HCT116 (cell line): Measurements from ENCODE around the gene DYNC2I2. TPM values are rescaled to one million over a fixed set of nuclear protein-coding genes. Genes with fewer than 3 reads are reported as not detected.

Experiments used
- ATAC-seq: fragments of 200-7000 bp; cut with Tn5 transposase; 2 replicates; pipeline ENCODE4 v1.9.1; 2020; ENCODE audit warnings: mild to moderate bottlenecking, moderate library complexity
- BruUV-seq: library from RNA; stranded (reverse); fragments of 400-500 nt; replicated peaks from 2 replicates; lab custom pipeline; 2021; lab: Mats Ljungman, UMichigan
- CTCF ChIA-PET: fragments of 300-600 bp; sonication (Branson Sonifier 250); formaldehyde crosslinking; loops from one replicate; lab custom pipeline; 2021; ENCODE audit warnings: antibody characterized with exemption; lab: Charles Lee
- POLR2A ChIA-PET: fragments of 300-600, 350-600 bp; sonication (Branson Sonifier 250); formaldehyde crosslinking; loops from one replicate; lab custom pipeline; 2021; ENCODE audit warnings: antibody characterized with exemption; lab: Charles Lee
- RAD21 ChIA-PET, 2 experiments: fragments of 300-600 bp; sonication (Branson Sonifier 250); formaldehyde crosslinking; loops; one replicate each; lab custom pipeline; 2023; ENCODE audit warnings: low total read pairs in 2 of 2; ENCODE audit not compliant: uncharacterized antibody in 2 of 2, unreplicated experiment in 2 of 2, low non-redundant PET in 1 of 2; lab: Charles Lee
- DNase-seq: peaks from one replicate; pipeline ENCODE4 v3.0.0-alpha.2; 2010; ENCODE audit warnings: low read depth, low spot score
- H2AFZ ChIP-seq: fragments of 200-600 bp; shearing (Covaris generic), sonication (generic); 2 replicates; pipeline ENCODE4 v1.6.1; 2017; ENCODE audit warnings: low read depth, mixed run types, mixed read lengths, antibody characterized with exemption, low read length; ENCODE audit not compliant: poor library complexity, severe bottlenecking
- H3K27ac ChIP-seq: 2 replicates; pipeline ENCODE4 v1.5.1; 2012; ENCODE audit warnings: low read depth, low read length
- H3K27me3 ChIP-seq: fragments of 200-600 bp; sonication (generic); 2 replicates; pipeline ENCODE4 v1.6.1; 2016; ENCODE audit warnings: mixed run types, low read length, mixed read lengths; ENCODE audit not compliant: insufficient read depth
- H3K36me3 ChIP-seq, 2 experiments: fragments of 200-500 bp in 1 of 2; fragments of 200-600 bp in 1 of 2; sonication (Bioruptor generic) in 1 of 2; sonication (generic) in 1 of 2; 2 replicates each; pipeline versions ENCODE4 v1.5.1 to v1.6.1; 2014 to 2016; ENCODE audit warnings: low read length in 2 of 2, inconsistent platforms in 1 of 2, mixed read lengths in 1 of 2, mixed run types in 1 of 2; ENCODE audit not compliant: insufficient read depth in 2 of 2, control insufficient read depth in 1 of 2
- H3K4me1 ChIP-seq, 2 experiments: fragments of 200-600 bp in 1 of 2; sonication (generic) in 1 of 2; 2 replicates each; pipeline versions ENCODE4 v1.5.1 to v1.6.1; 2012 to 2017; ENCODE audit warnings: low read length in 2 of 2, inconsistent platforms in 1 of 2, mild to moderate bottlenecking in 1 of 2, mixed read lengths in 1 of 2, mixed run types in 1 of 2, moderate library complexity in 1 of 2; ENCODE audit not compliant: insufficient read depth in 2 of 2, control insufficient read depth in 1 of 2
- H3K4me2 ChIP-seq: fragments of 200-600 bp; sonication (generic); 2 replicates; pipeline ENCODE4 v1.6.1; 2017; ENCODE audit warnings: mixed run types, low read length, mixed read lengths
- H3K4me3 ChIP-seq, 2 experiments: fragments of 200-600 bp in 1 of 2; sonication (generic) in 1 of 2; replicated peaks in 1 of 2; 2 replicates each; pipeline ENCODE4 v1.5.1; 2011 to 2016; ENCODE audit warnings: low read length in 2 of 2, control low read depth in 1 of 2, low read depth in 1 of 2, mild to moderate bottlenecking in 1 of 2, mixed read lengths in 1 of 2, mixed run types in 1 of 2
- H3K79me2 ChIP-seq: fragments of 200-600 bp; sonication (generic); 2 replicates; pipeline ENCODE4 v1.6.1; 2017; ENCODE audit warnings: mild to moderate bottlenecking, mixed run types, low read length, moderate library complexity, mixed read lengths; ENCODE audit not compliant: insufficient read depth
- H3K9ac ChIP-seq: fragments of 200-600 bp; sonication (generic); 2 replicates; pipeline ENCODE4 v1.6.1; 2016; ENCODE audit warnings: low read length, mixed read lengths
- H3K9me2 ChIP-seq: fragments of 200-600 bp; sonication (generic), shearing (Covaris generic); 2 replicates; pipeline ENCODE4 v1.6.1; 2017; ENCODE audit warnings: mixed run types, mild to moderate bottlenecking, moderate library complexity; ENCODE audit not compliant: insufficient read depth
- H3K9me3 ChIP-seq, 2 experiments: fragments of 200-500 bp in 1 of 2; fragments of 200-600 bp in 1 of 2; sonication (Bioruptor generic) in 1 of 2; sonication (generic) in 1 of 2; 2 replicates each; pipeline ENCODE4 v1.6.1; 2014 to 2017; ENCODE audit warnings: low read length in 2 of 2, mixed read lengths in 2 of 2, inconsistent platforms in 1 of 2, low read depth in 1 of 2, mild to moderate bottlenecking in 1 of 2, mixed run types in 1 of 2, moderate library complexity in 1 of 2; ENCODE audit not compliant: control insufficient read depth in 1 of 2, insufficient read depth in 1 of 2
- H4K20me1 ChIP-seq: fragments of 200-600 bp; sonication (generic), shearing (Covaris generic); 2 replicates; pipeline ENCODE4 v1.6.1; 2017; ENCODE audit warnings: mixed run types, mild to moderate bottlenecking, moderate library complexity; ENCODE audit not compliant: insufficient read depth
- CBX3 ChIP-seq: IDR thresholded peaks from 2 replicates; pipeline ENCODE4 v1.6.1; 2012; ENCODE audit warnings: low read depth
- CEBPB ChIP-seq: IDR thresholded peaks from 2 replicates; pipeline ENCODE4 v1.6.1; 2012; ENCODE audit warnings: low read depth
- ELF1 ChIP-seq: IDR thresholded peaks from 2 replicates; pipeline ENCODE4 v1.6.1; 2012; ENCODE audit warnings: low read depth, borderline replicate concordance
- EZH2 ChIP-seq: fragments of 200-600 bp; sonication (generic); IDR thresholded peaks from 2 replicates; pipeline ENCODE4 v1.6.1; 2017; ENCODE audit warnings: antibody characterized with exemption, mixed run types
- EZH2phosphoT487 ChIP-seq: fragments of 200-600 bp; IDR thresholded peaks from 2 replicates; pipeline ENCODE4 v1.6.1; 2018; ENCODE audit warnings: antibody characterized with exemption, borderline replicate concordance
- FOSL1 ChIP-seq: IDR thresholded peaks from 2 replicates; pipeline ENCODE4 v1.6.1; 2012; ENCODE audit warnings: low read depth
- JUND ChIP-seq: IDR thresholded peaks from 2 replicates; pipeline ENCODE4 v1.6.1; 2012
- POLR2A ChIP-seq: IDR thresholded peaks from 2 replicates; pipeline ENCODE4 v1.7.0; 2011; ENCODE audit warnings: borderline replicate concordance; ENCODE audit not compliant: insufficient read depth, insufficient read length; ENCODE audit errors: extremely low read depth
- POLR2AphosphoS5 ChIP-seq: IDR thresholded peaks from 2 replicates; pipeline ENCODE4 v1.6.1; 2011; ENCODE audit warnings: mild to moderate bottlenecking, low read depth, low read length, moderate library complexity
- RAD21 ChIP-seq: IDR thresholded peaks from 2 replicates; pipeline ENCODE4 v1.6.1; 2012; ENCODE audit warnings: low read depth, mild to moderate bottlenecking
- SIN3A ChIP-seq: IDR thresholded peaks from 2 replicates; pipeline ENCODE4 v1.6.1; 2012; ENCODE audit warnings: low read depth
- SRF ChIP-seq: IDR thresholded peaks from 2 replicates; pipeline ENCODE4 v1.6.1; 2012; ENCODE audit warnings: low read depth
- TCF7L2 ChIP-seq: IDR thresholded peaks from 2 replicates; pipeline ENCODE4 v1.7.0; 2011; ENCODE audit warnings: borderline replicate concordance, inconsistent platforms; ENCODE audit not compliant: insufficient read depth, insufficient read length; ENCODE audit errors: extremely low read depth
- YY1 ChIP-seq: IDR thresholded peaks from 2 replicates; pipeline ENCODE4 v1.6.1; 2011; ENCODE audit warnings: low read length, low read depth, moderate library complexity, mild to moderate bottlenecking; ENCODE audit not compliant: insufficient replicate concordance; ENCODE audit errors: extremely low read depth
- ZFX ChIP-seq: fragments of 450-650 bp; IDR thresholded peaks from 2 replicates; pipeline ENCODE4 v1.6.1; 2017
- intact Hi-C: fragments of 100-400 bp; cut with micrococcal nuclease; formaldehyde crosslinking; loops from 2 replicates; pipeline ENCODE4 v1.10.0; 2022
- total RNA-seq: library from RNA; stranded (reverse); gene quantifications from one replicate; pipeline ENCODE4 v1.2.1, GENCODE V29; 2021; ENCODE audit not compliant: unreplicated experiment
- TF ChIP-seq, protein P1 (sequence below), 3 experiments: fragments of 200-600 bp in 1 of 3; sonication (generic) in 1 of 3; IDR thresholded peaks in 2 of 3; conservative IDR thresholded peaks in 1 of 3; 2 replicates each; pipeline ENCODE4 v1.5.1; 2012 to 2017; ENCODE audit warnings: low read depth in 2 of 3, low read length in 2 of 3, antibody characterized with exemption in 1 of 3, borderline replicate concordance in 1 of 3, control low read depth in 1 of 3, mild to moderate bottlenecking in 1 of 3, mixed read lengths in 1 of 3, mixed run types in 1 of 3, moderate library complexity in 1 of 3; ENCODE audit not compliant: insufficient read depth in 1 of 3
- TF ChIP-seq, protein P2 (sequence below): IDR thresholded peaks from 2 replicates; pipeline ENCODE4 v1.6.1; 2012
- TF ChIP-seq, protein P3 (sequence below): IDR thresholded peaks from 2 replicates; pipeline ENCODE4 v1.6.1; 2011; ENCODE audit warnings: mild to moderate bottlenecking, low read length, moderate library complexity; ENCODE audit not compliant: insufficient replicate concordance; ENCODE audit errors: extremely low read depth
- TF ChIP-seq, protein P4 (sequence below): IDR thresholded peaks from 2 replicates; pipeline ENCODE4 v1.6.1; 2012
- TF ChIP-seq, protein P5 (sequence below): IDR thresholded peaks from 2 replicates; pipeline ENCODE4 v1.6.1; 2012; ENCODE audit warnings: low read depth

The DYNC2I2 gene
- total RNA-seq, 1 experiment from 2014 or later: 155 TPM

DNA sequence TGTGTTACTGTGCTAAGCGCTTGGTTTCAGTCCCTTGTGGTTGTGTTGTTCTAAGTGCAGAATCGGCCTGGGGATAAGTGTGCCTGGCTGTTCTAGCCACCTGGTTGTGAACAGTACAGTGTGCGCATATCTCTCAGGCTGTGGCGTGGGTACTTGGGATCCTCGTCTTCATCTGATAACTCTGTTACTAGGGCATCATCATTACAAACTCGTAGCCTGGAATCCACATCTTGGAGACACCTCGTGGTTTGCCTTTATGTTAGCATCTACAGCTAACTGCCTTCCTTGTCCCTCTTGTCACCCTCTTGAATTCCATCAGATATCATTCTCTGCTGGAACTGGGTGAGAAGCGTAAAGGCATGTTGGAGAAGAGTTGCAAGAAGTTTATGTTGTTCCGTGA is 62.8 kb downstream of the DYNC2I2 start:
- intact Hi-C loops: no loop called here
- Histone ChIP-seq H3K4me1 (no peaks in the 10 kb centered on the region), H3K9me3 (no peaks in the 10 kb centered on the region), H3K4me3 (no peak overlapping the region), H3K4me2 (no peak overlapping the region), H3K9me2 (no peaks in the 10 kb centered on the region), H3K9ac (no peak overlapping the region), H3K79me2 (no peaks in the 10 kb centered on the region), H3K36me3 (peaks cover 39 to 50% of the 10 kb centered on the region in 2 experiments; a peak in 3 of 4 replicates), H3K27ac (no peak overlapping the region), H2AFZ (no peak overlapping the region), H4K20me1 (no peaks in the 10 kb centered on the region), H3K27me3 (no peaks in the 10 kb centered on the region)
- DNase-seq: no peak
- TF ChIP-seq, protein P1, sequence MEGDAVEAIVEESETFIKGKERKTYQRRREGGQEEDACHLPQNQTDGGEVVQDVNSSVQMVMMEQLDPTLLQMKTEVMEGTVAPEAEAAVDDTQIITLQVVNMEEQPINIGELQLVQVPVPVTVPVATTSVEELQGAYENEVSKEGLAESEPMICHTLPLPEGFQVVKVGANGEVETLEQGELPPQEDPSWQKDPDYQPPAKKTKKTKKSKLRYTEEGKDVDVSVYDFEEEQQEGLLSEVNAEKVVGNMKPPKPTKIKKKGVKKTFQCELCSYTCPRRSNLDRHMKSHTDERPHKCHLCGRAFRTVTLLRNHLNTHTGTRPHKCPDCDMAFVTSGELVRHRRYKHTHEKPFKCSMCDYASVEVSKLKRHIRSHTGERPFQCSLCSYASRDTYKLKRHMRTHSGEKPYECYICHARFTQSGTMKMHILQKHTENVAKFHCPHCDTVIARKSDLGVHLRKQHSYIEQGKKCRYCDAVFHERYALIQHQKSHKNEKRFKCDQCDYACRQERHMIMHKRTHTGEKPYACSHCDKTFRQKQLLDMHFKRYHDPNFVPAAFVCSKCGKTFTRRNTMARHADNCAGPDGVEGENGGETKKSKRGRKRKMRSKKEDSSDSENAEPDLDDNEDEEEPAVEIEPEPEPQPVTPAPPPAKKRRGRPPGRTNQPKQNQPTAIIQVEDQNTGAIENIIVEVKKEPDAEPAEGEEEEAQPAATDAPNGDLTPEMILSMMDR (IDR thresholded peaks at IDR 0.05 in 2 of 3, conservative IDR thresholded peaks at IDR 0.05 in 1 of 3; ENCODE audit: borderline replicate concordance in 1 of 3, insufficient read depth in 1 of 3, low read depth in 2 of 3, low read length in 2 of 3): no peak
- TF ChIP-seq SRF (no peak), ZFX (no peak), EZH2 (no peak), YY1 (no peak), FOSL1 (no peak), EZH2phosphoT487 (no peak), CBX3 (no peak), POLR2A (no peak), SIN3A (no peak), CEBPB (no peak), RAD21 (no peak), JUND (no peak), TCF7L2 (no peak), ELF1 (no peak), POLR2AphosphoS5 (no peak)
- TF ChIP-seq, protein P2, sequence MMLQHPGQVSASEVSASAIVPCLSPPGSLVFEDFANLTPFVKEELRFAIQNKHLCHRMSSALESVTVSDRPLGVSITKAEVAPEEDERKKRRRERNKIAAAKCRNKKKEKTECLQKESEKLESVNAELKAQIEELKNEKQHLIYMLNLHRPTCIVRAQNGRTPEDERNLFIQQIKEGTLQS: no peak
- TF ChIP-seq, protein P3, sequence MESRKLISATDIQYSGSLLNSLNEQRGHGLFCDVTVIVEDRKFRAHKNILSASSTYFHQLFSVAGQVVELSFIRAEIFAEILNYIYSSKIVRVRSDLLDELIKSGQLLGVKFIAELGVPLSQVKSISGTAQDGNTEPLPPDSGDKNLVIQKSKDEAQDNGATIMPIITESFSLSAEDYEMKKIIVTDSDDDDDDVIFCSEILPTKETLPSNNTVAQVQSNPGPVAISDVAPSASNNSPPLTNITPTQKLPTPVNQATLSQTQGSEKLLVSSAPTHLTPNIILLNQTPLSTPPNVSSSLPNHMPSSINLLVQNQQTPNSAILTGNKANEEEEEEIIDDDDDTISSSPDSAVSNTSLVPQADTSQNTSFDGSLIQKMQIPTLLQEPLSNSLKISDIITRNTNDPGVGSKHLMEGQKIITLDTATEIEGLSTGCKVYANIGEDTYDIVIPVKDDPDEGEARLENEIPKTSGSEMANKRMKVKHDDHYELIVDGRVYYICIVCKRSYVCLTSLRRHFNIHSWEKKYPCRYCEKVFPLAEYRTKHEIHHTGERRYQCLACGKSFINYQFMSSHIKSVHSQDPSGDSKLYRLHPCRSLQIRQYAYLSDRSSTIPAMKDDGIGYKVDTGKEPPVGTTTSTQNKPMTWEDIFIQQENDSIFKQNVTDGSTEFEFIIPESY: no peak
- TF ChIP-seq, protein P4, sequence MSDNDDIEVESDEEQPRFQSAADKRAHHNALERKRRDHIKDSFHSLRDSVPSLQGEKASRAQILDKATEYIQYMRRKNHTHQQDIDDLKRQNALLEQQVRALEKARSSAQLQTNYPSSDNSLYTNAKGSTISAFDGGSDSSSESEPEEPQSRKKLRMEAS: no peak
- TF ChIP-seq, protein P5, sequence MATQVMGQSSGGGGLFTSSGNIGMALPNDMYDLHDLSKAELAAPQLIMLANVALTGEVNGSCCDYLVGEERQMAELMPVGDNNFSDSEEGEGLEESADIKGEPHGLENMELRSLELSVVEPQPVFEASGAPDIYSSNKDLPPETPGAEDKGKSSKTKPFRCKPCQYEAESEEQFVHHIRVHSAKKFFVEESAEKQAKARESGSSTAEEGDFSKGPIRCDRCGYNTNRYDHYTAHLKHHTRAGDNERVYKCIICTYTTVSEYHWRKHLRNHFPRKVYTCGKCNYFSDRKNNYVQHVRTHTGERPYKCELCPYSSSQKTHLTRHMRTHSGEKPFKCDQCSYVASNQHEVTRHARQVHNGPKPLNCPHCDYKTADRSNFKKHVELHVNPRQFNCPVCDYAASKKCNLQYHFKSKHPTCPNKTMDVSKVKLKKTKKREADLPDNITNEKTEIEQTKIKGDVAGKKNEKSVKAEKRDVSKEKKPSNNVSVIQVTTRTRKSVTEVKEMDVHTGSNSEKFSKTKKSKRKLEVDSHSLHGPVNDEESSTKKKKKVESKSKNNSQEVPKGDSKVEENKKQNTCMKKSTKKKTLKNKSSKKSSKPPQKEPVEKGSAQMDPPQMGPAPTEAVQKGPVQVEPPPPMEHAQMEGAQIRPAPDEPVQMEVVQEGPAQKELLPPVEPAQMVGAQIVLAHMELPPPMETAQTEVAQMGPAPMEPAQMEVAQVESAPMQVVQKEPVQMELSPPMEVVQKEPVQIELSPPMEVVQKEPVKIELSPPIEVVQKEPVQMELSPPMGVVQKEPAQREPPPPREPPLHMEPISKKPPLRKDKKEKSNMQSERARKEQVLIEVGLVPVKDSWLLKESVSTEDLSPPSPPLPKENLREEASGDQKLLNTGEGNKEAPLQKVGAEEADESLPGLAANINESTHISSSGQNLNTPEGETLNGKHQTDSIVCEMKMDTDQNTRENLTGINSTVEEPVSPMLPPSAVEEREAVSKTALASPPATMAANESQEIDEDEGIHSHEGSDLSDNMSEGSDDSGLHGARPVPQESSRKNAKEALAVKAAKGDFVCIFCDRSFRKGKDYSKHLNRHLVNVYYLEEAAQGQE: no peak
- BruUV-seq: no TSS peak
- RAD21 ChIA-PET: no interaction called here
- no peak for ATAC-seq
- POLR2A ChIA-PET: interaction anchor here (0.6 kb wide), 1 partner anchor 8 kb away, joined by 4 read pairs; no protein-coding TSS in a partner anchor
- CTCF ChIA-PET: no interaction called here
